Liver (tissue), 9 donors: ENCODE measurements around the gene TANGO2. TPM values are rescaled to one million over a fixed set of nuclear protein-coding genes. Genes with fewer than 3 reads are reported as not detected.

Source experiments
- DNase-seq: peaks from one replicate; pipeline ENCODE4 v3.0.0-alpha.2; 2017; ENCODE audit warnings: low spot score
- H3K27ac ChIP-seq, 2 donors: one replicate each; pipeline ENCODE4 v1.7.0; 2013; ENCODE audit warnings: inconsistent platforms in 2 of 2, low read length in 2 of 2, control low read depth in 1 of 2, low read depth in 1 of 2, mild to moderate bottlenecking in 1 of 2
- H3K27me3 ChIP-seq, 4 donors: one replicate each; pipeline versions ENCODE4 v1.6.1 to v1.7.0; 2013; ENCODE audit warnings: low read length in 3 of 4, inconsistent platforms in 1 of 4, mild to moderate bottlenecking in 1 of 4, moderate library complexity in 1 of 4; ENCODE audit not compliant: control insufficient read depth in 4 of 4, insufficient read depth in 4 of 4
- H3K36me3 ChIP-seq, 4 donors: one replicate each; pipeline versions ENCODE4 v1.6.1 to v1.7.0; 2013; ENCODE audit warnings: low read length in 3 of 4, mild to moderate bottlenecking in 3 of 4, low read depth in 1 of 4, moderate library complexity in 1 of 4; ENCODE audit not compliant: control insufficient read depth in 4 of 4, insufficient read depth in 3 of 4
- H3K4me1 ChIP-seq, 4 donors: one replicate each; pipeline versions ENCODE4 v1.6.1 to v1.7.0; 2013; ENCODE audit warnings: low read length in 3 of 4, mild to moderate bottlenecking in 3 of 4, moderate library complexity in 1 of 4; ENCODE audit not compliant: control insufficient read depth in 4 of 4, insufficient read depth in 4 of 4
- H3K4me3 ChIP-seq, 3 donors: one replicate each; pipeline versions ENCODE4 v1.6.1 to v1.7.0; 2013; ENCODE audit warnings: low read length in 3 of 3, control low read depth in 1 of 3, low read depth in 1 of 3, mild to moderate bottlenecking in 1 of 3
- H3K9ac ChIP-seq, 2 donors: one replicate each; pipeline ENCODE4 v1.7.0; 2013; ENCODE audit warnings: low read length in 2 of 2, mild to moderate bottlenecking in 2 of 2, moderate library complexity in 2 of 2, control low read depth in 1 of 2, low read depth in 1 of 2
- H3K9me3 ChIP-seq, 4 donors: one replicate each; pipeline versions ENCODE4 v1.6.1 to v1.7.0; 2013; ENCODE audit warnings: low read length in 3 of 4; ENCODE audit not compliant: control insufficient read depth in 4 of 4
- EGR1 ChIP-seq, 2 donors: IDR thresholded peaks; 2 replicates each; pipeline ENCODE4 v1.6.1; 2016 to 2018; ENCODE audit warnings: antibody characterized with exemption in 2 of 2, low read depth in 2 of 2
- FOXA1 ChIP-seq: IDR thresholded peaks from 2 replicates; pipeline ENCODE4 v1.6.1; 2016; ENCODE audit warnings: antibody characterized with exemption
- GABPA ChIP-seq, 2 donors: IDR thresholded peaks in 1 of 2; conservative IDR thresholded peaks in 1 of 2; 2 replicates each; pipeline ENCODE4 v1.6.1; 2016; ENCODE audit warnings: antibody characterized with exemption in 2 of 2, mild to moderate bottlenecking in 1 of 2, moderate library complexity in 1 of 2
- HNF4A ChIP-seq, 2 donors: conservative IDR thresholded peaks; 2 replicates each; pipeline ENCODE4 v1.6.1; 2016; ENCODE audit warnings: antibody characterized with exemption in 2 of 2, mild to moderate bottlenecking in 2 of 2
- HNF4G ChIP-seq: IDR thresholded peaks from 2 replicates; pipeline ENCODE4 v1.6.1; 2016; ENCODE audit warnings: antibody characterized with exemption
- JUND ChIP-seq, 2 donors: IDR thresholded peaks; 2 replicates each; pipeline ENCODE4 v1.6.1; 2016; ENCODE audit warnings: antibody characterized with exemption in 2 of 2
- NR2F2 ChIP-seq: IDR thresholded peaks from 2 replicates; pipeline ENCODE4 v1.6.1; 2016; ENCODE audit warnings: antibody characterized with exemption
- RXRA ChIP-seq, 2 donors: IDR thresholded peaks; 2 replicates each; pipeline ENCODE4 v1.6.1; 2017 to 2018; ENCODE audit warnings: antibody characterized with exemption in 2 of 2, mild to moderate bottlenecking in 1 of 2
- SP1 ChIP-seq: IDR thresholded peaks from 2 replicates; pipeline ENCODE4 v1.6.1; 2018; ENCODE audit warnings: antibody characterized with exemption, mild to moderate bottlenecking
- TAF1 ChIP-seq: conservative IDR thresholded peaks from 2 replicates; pipeline ENCODE4 v1.6.1; 2016; ENCODE audit warnings: antibody characterized with exemption, mild to moderate bottlenecking
- WGBS: extraction: QIAGEN DNeasy Blood & Tissue Kit; methylation state at CpG from one replicate; pipeline ENCODE4 v1.1.7; 2013; 5-methylcytosine and 5-hydroxymethylcytosine counted together
- polyA plus RNA-seq, 2 donors: library from polyadenylated mRNA; stranded (reverse) in 1 of 2; unstranded in 1 of 2; fragments of 200-250 nt in 1 of 2; fragments of >200 nt in 1 of 2; fragmentation: Nextera tagmentation in 1 of 2; extraction: Ambion mirVana in 1 of 2; gene quantifications; one replicate each; pipeline versions ENCODE4 v1.2.1 to v1.2.3, GENCODE V29; 2013 to 2015
- total RNA-seq, 2 donors: library from RNA; depleted of rRNA; stranded (reverse); fragments of >200 nt; gene quantifications; one replicate each; pipeline ENCODE4 v1.2.3, GENCODE V29; 2014
- TF ChIP-seq, protein P1 (sequence below): fragments of 150-350 bp; IDR thresholded peaks from 2 replicates; pipeline ENCODE4 v1.5.1; 2017; ENCODE audit warnings: improper control_type of control experiment, low read depth, low read length; ENCODE audit not compliant: missing input control
- TF ChIP-seq, protein P2 (sequence below): IDR thresholded peaks from 2 replicates; pipeline ENCODE4 v1.6.1; 2016; ENCODE audit warnings: antibody characterized with exemption
- TF ChIP-seq, protein P3 (sequence below): IDR thresholded peaks from 2 replicates; pipeline ENCODE4 v1.6.1; 2016; ENCODE audit warnings: antibody characterized with exemption
- TF ChIP-seq, protein P4 (sequence below): IDR thresholded peaks from 2 replicates; pipeline ENCODE4 v1.6.1; 2016; ENCODE audit warnings: antibody characterized with exemption
- donor health status: healthy.
- donor health status: healthy.
- donor health status: healthy.
- donor health status: healthy.
- donor health status: healthy.

TANGO2 gene
- total and polyA plus RNA-seq, 4 donors, result 10.8 to 153 (median 16.1) TPM

DNA sequence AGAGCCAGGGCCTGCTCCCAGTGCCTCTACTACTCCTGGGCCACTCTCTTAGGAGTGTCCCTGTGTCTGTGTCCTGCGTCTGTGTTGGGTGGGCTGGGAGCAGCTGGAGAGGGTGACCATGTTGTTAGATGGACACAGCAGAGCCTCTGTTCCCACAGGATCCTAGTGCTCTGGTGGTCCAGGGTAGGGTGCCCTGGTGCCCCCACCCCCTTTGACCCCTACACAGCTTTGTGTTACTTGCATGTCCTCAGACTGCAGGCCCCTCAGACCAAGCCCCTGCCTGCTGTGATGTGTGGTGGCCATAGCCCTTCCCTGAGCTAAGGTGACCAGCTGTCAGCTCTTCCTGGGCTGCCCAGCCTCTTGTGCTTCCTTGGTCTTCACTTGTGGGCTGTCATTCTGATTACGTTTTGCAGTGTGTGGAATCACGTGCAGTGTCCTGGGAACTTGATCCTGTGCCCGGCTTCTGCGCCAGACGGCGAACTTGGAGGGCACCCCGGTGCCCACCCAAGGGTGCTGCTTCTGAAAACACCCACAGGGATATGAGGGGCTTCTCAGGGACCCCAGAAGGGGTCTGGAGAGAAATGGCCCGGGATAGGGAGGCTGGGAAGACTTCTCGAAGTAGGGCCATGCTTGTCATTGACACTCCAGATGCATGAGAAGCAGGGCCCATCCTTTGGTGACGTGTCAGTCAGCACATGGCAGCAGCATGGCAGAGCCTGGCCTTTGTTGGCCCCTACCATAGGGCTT, 1.5 kb downstream of the TANGO2 start:
- H3K4me3 ChIP-seq, result peak overlapping the region in 2 of 3 donors; percentile 85 to 95
- H3K36me3 ChIP-seq, result peaks cover 0 to 3% (median 0%) of the 10 kb centered on the region in 4 donors
- no peaks in the 10 kb centered on the region for H3K9me3 ChIP-seq
- H3K27ac ChIP-seq, result peak overlapping the region; percentile 86 to 88
- DNase-seq, result no peak
- peak overlapping the region in 1 of 2 donors; percentile 82 for H3K9ac ChIP-seq
- TF ChIP-seq JUND (IDR thresholded peaks at IDR 0.05), result no peak
- H3K4me1 ChIP-seq, result peaks cover 6 to 40% (median 27%) of the 10 kb centered on the region in 4 donors
- no peaks in the 10 kb centered on the region for H3K27me3 ChIP-seq
- 90% methylated on average over 11 of the region's 11 CpGs for WGBS

DNA sequence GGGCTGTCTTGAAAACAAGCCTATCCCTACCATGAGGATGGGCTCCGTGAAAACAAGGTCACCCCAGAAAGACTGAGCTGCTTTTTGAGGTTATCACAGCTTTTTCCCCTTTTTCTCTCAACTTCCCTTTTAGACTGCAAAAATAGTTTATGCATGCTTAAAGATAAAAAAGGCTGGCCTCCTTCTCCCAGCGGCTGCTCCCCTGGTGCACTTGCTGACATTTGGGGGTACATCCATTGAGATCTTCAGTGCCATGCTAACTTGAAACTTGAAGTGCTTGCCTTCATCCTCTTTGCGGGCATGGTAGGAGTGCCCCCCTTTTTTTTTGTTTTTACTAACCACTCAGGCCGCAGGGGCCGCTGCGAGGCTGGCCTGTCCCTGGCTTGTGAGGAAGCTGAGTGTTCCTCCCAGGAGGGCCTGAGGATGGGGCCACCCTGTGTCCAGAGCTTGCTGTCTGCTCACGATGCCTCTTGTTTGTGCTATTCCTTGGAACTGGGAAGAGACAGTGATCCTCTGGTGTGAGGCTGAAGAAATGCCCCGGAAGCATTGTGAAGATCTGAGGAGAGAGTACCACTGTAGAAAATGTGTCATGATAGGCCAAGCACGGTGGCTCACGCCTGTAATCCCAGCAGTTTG, 2.2 kb downstream of the TANGO2 start:
- H3K4me1 ChIP-seq, result peaks cover 5 to 33% (median 22%) of the 10 kb centered on the region in 4 donors
- 81% methylated on average over 10 of the region's 10 CpGs for WGBS

More for the DNA sequence above, 2.2 kb downstream of the TANGO2 start:
- Histone ChIP-seq H3K9me3 (no peaks in the 10 kb centered on the region), H3K27ac (no peak overlapping the region), H3K9ac (no peak overlapping the region), H3K36me3 (peaks cover 0 to 3% (median 0%) of the 10 kb centered on the region in 4 donors), H3K27me3 (no peaks in the 10 kb centered on the region), H3K4me3 (no peak overlapping the region)
- TF ChIP-seq, protein P1, sequence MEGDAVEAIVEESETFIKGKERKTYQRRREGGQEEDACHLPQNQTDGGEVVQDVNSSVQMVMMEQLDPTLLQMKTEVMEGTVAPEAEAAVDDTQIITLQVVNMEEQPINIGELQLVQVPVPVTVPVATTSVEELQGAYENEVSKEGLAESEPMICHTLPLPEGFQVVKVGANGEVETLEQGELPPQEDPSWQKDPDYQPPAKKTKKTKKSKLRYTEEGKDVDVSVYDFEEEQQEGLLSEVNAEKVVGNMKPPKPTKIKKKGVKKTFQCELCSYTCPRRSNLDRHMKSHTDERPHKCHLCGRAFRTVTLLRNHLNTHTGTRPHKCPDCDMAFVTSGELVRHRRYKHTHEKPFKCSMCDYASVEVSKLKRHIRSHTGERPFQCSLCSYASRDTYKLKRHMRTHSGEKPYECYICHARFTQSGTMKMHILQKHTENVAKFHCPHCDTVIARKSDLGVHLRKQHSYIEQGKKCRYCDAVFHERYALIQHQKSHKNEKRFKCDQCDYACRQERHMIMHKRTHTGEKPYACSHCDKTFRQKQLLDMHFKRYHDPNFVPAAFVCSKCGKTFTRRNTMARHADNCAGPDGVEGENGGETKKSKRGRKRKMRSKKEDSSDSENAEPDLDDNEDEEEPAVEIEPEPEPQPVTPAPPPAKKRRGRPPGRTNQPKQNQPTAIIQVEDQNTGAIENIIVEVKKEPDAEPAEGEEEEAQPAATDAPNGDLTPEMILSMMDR, result no peak
- TF ChIP-seq, protein P2, sequence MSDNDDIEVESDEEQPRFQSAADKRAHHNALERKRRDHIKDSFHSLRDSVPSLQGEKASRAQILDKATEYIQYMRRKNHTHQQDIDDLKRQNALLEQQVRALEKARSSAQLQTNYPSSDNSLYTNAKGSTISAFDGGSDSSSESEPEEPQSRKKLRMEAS, result no peak
- no peak for TF ChIP-seq RXRA (IDR thresholded peaks at IDR 0.05)
- no peak for TF ChIP-seq HNF4A (conservative IDR thresholded peaks at IDR 0.05)
- no peak for TF ChIP-seq TAF1
- TF ChIP-seq, protein P3, sequence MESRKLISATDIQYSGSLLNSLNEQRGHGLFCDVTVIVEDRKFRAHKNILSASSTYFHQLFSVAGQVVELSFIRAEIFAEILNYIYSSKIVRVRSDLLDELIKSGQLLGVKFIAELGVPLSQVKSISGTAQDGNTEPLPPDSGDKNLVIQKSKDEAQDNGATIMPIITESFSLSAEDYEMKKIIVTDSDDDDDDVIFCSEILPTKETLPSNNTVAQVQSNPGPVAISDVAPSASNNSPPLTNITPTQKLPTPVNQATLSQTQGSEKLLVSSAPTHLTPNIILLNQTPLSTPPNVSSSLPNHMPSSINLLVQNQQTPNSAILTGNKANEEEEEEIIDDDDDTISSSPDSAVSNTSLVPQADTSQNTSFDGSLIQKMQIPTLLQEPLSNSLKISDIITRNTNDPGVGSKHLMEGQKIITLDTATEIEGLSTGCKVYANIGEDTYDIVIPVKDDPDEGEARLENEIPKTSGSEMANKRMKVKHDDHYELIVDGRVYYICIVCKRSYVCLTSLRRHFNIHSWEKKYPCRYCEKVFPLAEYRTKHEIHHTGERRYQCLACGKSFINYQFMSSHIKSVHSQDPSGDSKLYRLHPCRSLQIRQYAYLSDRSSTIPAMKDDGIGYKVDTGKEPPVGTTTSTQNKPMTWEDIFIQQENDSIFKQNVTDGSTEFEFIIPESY, result no peak
- TF ChIP-seq EGR1 (IDR thresholded peaks at IDR 0.05; ENCODE audit: low read depth in 2 of 2), result no peak
- TF ChIP-seq, protein P4, sequence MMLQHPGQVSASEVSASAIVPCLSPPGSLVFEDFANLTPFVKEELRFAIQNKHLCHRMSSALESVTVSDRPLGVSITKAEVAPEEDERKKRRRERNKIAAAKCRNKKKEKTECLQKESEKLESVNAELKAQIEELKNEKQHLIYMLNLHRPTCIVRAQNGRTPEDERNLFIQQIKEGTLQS, result no peak
- no peak for TF ChIP-seq HNF4G
- no peak for TF ChIP-seq FOXA1
- TF ChIP-seq SP1, result no peak
- no peak for TF ChIP-seq NR2F2
- TF ChIP-seq GABPA (IDR thresholded peaks at IDR 0.05 in 1 of 2, conservative IDR thresholded peaks at IDR 0.05 in 1 of 2), result no peak
- no peak for DNase-seq
